CD4-positive, alpha-beta T cell treated with Interleukin-15 for 1 hour (primary cell): ENCODE results near the gene ABHD12.

Experiments
- DNase-seq: peaks from one replicate; pipeline ENCODE4 v3.0.0-alpha.2; 2020

Gene ABHD12

DNA sequence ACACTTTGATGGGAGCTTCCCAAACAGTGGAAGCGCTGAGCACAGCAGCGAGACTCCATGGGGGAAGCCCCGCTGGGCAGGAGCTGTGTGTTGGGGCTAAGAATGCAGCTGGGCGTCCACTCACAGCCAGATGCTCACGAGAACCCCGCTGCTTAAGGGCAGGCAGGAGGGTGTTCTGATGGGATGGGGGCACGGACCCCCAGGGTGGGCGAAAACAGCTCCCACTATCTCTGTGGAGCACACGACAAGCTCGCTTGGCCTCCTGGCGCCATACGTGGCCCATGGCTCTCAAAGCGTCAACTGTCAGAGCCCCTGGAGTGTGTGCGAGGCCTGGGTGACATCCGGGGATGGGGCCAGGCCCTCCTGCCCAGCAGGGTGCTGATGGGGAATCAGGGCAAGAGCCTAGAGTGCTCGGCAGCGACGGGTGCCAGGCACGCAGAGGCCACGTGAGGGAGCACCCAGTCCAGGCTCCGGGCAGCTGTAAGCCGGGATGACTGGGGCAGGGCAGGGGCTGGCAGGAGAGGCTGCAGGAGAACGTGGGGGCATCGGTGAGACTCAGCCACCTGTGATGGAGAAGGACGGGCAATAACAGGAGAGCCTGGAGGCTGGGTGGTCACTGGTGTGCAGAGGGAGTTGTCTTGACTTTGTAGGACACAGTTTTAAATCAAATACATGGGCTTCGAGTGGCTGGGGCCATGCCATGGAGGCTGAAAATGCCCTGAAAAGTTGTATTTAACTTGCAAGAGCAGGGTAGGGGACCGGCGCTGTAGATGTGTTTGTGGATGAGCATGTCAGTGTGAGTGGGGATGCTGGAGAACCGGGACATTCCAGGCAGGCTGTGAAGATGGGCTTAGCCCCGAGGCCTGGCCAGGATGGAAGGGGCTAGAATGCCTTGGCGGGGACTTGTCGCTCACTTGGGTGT, 115.5 kb downstream of the ABHD12 start:
- no peak for DNase-seq

GRCh38 chr20:25274481-25274880, 116.2 kb downstream of the ABHD12 start:
- no peak for DNase-seq

GRCh38 chr20:25273541-25274358, 116.9 kb downstream of the ABHD12 start:
- no peak for DNase-seq

GRCh38 chr20:25273046-25273445, 117.6 kb downstream of the ABHD12 start:
- DNase-seq: no peak

DNA sequence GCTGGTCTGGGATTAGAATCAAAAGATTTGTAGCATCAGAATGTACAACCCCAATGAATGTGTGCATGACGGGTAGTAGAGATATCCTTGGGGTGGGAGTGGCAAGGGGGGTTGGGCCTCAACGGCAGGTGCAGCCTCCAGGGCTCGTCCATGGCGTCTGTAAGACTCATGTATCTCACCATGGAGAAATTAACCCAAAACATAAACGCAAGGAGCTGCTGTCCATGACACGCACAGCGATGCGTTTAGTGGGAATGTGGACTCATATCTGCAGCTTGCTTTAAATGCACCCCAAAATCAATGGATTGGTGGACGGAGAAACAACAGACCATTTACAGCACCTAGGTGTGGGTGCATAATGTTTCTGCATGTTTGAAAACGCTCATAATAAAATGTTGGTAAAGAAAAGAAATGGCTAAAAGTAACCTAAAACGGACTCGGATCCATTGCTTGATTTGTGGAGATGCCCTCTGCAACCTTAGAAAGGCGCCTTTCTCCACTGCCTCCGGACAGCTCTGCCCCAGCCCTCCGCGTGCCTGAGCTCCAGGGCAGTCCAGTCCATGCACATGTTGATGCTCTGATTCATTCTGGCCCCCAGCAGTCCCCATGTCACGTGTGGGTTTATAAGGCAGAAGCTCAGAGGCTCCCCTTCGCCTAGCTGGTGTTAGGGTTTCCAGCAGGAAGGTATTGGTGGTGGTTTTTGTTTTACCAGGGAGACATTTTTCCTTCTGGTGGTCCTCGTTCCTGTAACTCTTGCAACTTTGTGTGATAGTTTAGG, 118.2 kb downstream of the ABHD12 start:
- no peak for DNase-seq

DNA sequence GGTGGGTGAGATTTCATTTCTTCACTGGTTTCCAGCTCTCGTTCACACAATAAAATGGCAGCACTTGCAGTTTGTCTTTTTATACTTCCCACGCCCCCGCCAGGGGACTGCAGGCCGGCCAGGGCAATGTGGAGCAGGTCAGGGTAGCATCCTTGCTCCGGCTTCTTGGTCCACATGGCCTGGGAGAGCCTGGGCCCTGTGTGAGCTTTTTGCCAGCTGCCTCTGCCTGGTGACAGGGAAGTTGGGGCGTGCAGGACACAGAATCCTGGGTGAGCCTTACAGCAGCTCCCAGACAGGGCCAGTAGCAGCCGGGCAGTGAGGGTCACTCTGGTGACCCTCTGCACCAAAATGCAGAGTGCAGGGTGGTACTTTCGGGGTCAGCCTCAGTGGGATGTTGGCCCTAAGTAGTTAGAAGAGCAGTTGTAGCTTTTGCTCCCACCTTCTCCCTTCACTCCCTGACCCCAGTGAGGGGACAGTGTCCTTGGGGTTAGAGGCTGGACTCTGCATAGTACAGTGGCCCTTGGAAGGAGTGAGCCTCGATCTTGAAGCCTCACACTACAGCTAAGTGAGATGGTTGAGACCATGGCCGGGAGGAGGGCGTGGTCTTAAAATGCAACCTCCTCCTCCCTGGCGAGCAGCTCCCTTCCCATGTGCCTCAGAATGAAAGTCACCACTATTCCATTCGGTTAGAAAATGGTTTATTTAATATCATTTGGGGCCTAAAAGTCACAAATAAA, 119.0 kb downstream of the ABHD12 start:
- no peak for DNase-seq

- DNase-seq: no peak
Observed at GRCh38 chr20:25270829-25271251, 119.8 kb downstream of the ABHD12 start.

DNA sequence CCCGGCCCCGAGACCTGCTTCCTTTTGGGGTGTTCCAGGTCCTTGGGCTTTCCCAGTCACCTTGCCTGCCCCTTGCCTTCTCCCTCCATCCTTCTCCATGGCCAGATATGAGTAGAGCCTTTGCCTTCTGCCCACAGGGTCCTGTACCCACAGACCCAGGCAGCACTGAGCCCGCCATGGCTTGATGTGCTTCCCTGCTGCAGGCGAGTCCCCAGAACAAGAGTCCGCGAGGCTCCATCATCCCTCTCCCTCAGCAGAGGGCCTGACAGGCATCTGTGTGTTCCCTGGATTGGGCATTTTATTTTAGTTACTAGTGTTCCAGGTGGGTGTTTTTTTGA, 120.8 kb downstream of the ABHD12 start:
- DNase-seq: no peak

DNA sequence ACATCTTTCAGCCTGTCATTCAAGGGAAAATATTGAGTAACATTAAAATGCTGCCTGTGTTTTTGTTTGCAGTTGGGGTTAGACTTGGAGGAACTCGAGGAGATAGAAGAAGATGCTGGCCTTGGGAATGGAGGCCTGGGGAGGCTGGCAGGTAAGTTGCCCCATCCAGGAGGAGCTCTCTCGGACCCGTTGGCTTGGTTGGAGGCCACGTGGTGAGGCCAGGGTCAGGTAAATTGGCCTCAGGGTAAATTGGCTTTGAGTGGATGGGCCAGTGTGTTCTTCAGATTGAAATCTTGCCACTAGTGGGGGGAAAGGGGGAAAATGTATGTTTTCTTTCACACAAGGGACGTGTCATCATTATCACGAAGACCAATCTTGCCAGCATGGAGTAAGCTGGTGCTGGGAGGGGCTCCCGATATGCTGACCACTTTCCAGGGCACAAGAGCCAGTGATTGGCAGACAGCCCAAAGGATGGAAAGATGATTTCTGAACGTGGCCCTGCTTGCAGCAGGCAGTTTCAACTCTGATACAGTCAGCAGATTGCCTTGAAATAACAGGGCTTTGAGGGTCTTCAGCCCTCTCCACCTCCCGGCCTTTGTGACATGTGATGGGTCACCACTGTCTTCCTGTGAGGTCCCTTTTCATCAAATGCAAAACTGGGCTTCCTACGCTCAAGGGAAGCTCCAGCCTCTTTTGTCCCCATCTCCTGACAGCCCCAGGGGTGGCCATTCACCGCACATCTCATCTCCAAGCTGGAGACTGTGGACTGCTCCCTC, 121.4 kb downstream of the ABHD12 start:
- no peak for DNase-seq

GRCh38 chr20:25260770-25261437, 129.7 kb downstream of the ABHD12 start:
- peak; percentile 33 for DNase-seq

DNA sequence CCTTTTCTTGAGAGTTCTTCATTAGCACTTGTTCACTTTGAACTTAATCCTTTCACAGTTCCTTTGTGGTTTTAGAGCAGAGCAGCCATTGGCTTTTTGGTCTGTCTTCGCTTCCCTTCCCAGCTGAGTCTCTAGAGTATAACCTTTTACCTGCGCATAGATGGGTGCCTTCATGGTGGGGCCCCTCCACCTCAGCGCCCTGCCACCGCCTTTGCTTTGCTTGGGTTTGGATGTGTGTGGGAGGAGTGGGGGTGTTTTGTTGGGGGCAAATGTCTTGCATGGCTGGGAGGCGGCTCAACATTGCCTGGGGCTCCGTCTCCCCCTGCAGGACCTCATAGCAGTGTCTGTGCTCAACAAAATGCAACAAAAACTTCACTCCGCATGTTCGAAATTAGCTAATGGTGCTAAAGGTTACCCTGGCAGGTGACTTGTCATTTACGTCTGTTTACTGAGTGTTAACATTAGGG, 130.8 kb downstream of the ABHD12 start:
- DNase-seq: no peak

DNA sequence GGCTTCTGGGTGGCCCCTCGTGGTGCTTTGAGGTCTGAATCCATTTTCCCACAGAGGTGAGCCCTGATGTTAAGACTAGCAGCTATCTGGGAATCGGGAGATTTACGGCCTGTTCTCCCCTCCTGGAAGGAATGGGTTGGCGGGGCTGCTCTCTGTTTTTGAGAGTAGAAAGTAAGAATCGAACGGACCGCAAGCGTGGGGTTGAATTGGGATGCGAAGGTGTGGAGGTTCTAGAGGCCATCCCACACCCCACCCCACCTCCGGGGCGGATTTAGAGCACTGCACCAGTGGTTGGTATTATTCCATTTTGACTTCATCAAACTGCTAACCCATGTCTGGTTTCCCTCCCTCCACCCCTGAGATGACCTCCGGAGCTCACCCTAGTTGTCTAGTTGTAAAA, 131.3 kb downstream of the ABHD12 start:
- no peak for DNase-seq

- no peak for DNase-seq
Observed at GRCh38 chr20:25258828-25259227, 131.8 kb downstream of the ABHD12 start.

- no peak for DNase-seq
Observed at GRCh38 chr20:25258476-25258805, 132.2 kb downstream of the ABHD12 start.

- DNase-seq: no peak
Observed at GRCh38 chr20:25257756-25258475, 132.7 kb downstream of the ABHD12 start.

- DNase-seq: no peak
Observed at GRCh38 chr20:25257130-25257529, 133.5 kb downstream of the ABHD12 start.

- DNase-seq: no peak
Observed at GRCh38 chr20:25256226-25256859, 134.3 kb downstream of the ABHD12 start.

DNA sequence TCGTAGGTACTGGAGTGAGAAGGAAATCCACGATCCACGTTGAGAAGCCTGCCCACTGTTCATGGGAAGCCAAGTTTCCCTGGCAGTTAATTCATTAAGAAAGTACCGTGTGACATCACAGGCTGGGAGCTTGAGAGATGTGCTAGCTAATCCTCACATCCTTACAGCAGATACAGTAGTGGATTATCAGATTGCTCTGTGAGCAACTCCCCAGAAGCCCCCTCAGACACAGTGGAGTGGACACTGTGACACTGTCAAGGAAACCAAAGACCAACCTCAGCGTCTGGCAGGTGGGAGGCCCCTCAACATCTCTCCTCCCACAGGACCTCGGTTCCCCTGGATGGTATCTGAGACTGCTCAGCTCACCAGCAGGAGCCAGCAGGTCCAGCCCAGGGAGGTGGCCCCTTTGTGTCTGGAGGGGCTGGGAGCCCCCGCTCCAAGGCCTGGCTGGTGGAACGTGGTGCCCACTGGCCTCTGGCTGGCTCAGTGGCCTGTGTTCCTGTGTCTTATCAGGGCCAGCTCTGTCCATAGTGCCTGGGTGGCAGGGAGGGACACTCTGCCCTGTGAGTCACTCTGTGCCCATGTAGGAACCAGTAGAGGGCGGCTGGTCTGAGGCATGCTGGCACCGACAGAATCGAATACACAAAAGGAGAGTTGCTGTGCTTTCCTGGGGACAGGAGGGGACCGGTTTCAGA, 135.5 kb downstream of the ABHD12 start:
- no peak for DNase-seq

DNA sequence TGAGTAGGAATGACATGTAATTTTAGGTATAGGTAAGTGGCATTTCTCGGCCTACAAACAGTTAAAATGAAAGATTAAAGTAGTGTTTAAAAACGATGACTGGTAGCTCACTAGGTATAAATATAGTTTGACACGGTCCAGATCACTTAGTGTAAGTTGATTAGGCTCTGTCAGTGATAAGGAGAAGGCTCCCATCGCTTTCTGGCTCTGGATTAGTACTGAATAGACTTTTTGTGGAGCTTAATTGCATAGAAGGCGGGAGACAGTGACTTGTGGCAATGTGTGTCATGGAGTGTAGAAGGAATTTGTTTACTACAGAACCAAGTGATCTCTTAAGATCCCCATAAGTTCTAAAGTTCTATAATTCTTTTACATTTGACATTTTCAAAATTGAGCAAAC, 136.1 kb downstream of the ABHD12 start:
- no peak for DNase-seq
